CD4-positive, alpha-beta T cell (primary cell): Measurements from ENCODE around the gene PLCG2. TPM values are rescaled to one million over a fixed set of nuclear protein-coding genes. Genes with fewer than 3 reads are reported as not detected.

Experiments
- ATAC-seq: fragments of 200-7000 bp; cut with Tn5 transposase; one replicate; pipeline ENCODE4 v1.10.0; 2022; ENCODE audit warnings: mild to moderate bottlenecking; ENCODE audit not compliant: poor library complexity
- CTCF ChIA-PET: fragments of 350-600 bp; sonication (Branson Sonifier 250); formaldehyde crosslinking; loops from one replicate; lab custom pipeline; 2021; ENCODE audit warnings: antibody characterized with exemption, inconsistent platforms; lab: Charles Lee
- POLR2A ChIA-PET: fragments of 350-600 bp; sonication (Branson Sonifier 250); formaldehyde crosslinking; loops from one replicate; lab custom pipeline; 2021; ENCODE audit warnings: antibody characterized with exemption, inconsistent platforms; lab: Charles Lee
- DNase-seq, 14 experiments: peaks; one replicate each; pipeline ENCODE4 v3.0.0-alpha.2; 2013 to 2020; ENCODE audit warnings: mixed read lengths in 2 of 14
- H3K27ac ChIP-seq, 2 donors: one replicate each; pipeline versions ENCODE4 v1.5.1 to v1.7.0; 2013; ENCODE audit warnings: low read length in 2 of 2, low read depth in 1 of 2, mild to moderate bottlenecking in 1 of 2
- H3K27me3 ChIP-seq, 2 experiments: 1 replicate in 1 of 2; 2 replicates in 1 of 2; pipeline versions ENCODE4 v1.6.1 to v1.7.0; 2013; ENCODE audit warnings: low read length in 2 of 2, control low read depth in 1 of 2, mild to moderate bottlenecking in 1 of 2, moderate library complexity in 1 of 2; ENCODE audit not compliant: insufficient read depth in 2 of 2, control insufficient read depth in 1 of 2
- H3K36me3 ChIP-seq: one replicate; pipeline ENCODE4 v1.6.1; 2013; ENCODE audit warnings: low read length, control low read depth; ENCODE audit not compliant: insufficient read depth
- H3K4me1 ChIP-seq: one replicate; pipeline ENCODE4 v1.6.1; 2013; ENCODE audit warnings: low read length, control low read depth; ENCODE audit not compliant: insufficient read depth
- H3K4me3 ChIP-seq: one replicate; pipeline ENCODE4 v1.5.1; 2013; ENCODE audit warnings: mild to moderate bottlenecking, low read length, moderate library complexity
- H3K9me3 ChIP-seq, 2 experiments: 1 replicate in 1 of 2; 2 replicates in 1 of 2; pipeline versions ENCODE4 v1.6.1 to v1.7.0; 2013; ENCODE audit warnings: low read length in 2 of 2, mild to moderate bottlenecking in 2 of 2, control low read depth in 1 of 2, moderate library complexity in 1 of 2; ENCODE audit not compliant: control insufficient read depth in 1 of 2, insufficient read depth in 1 of 2
- H3K27ac Mint-ChIP-seq: one replicate; pipeline ENCODE4 v1.8.0; 2020; ENCODE audit warnings: mixed read lengths
- H3K27me3 Mint-ChIP-seq: one replicate; pipeline ENCODE4 v1.8.0; 2021; ENCODE audit warnings: mixed read lengths
- H3K36me3 Mint-ChIP-seq: one replicate; pipeline ENCODE4 v1.8.0; 2021; ENCODE audit warnings: low read depth, mixed read lengths
- H3K4me1 Mint-ChIP-seq: one replicate; pipeline ENCODE4 v1.8.0; 2021; ENCODE audit warnings: low read depth, mixed read lengths
- H3K4me3 Mint-ChIP-seq: one replicate; pipeline ENCODE4 v1.8.0; 2020; ENCODE audit warnings: mild to moderate bottlenecking, mixed read lengths
- H3K9me3 Mint-ChIP-seq: one replicate; pipeline ENCODE4 v1.8.0; 2020; ENCODE audit warnings: mixed read lengths
- intact Hi-C, 2 experiments: fragments of 100-400 bp; cut with DNase I in 1 of 2; cut with micrococcal nuclease in 1 of 2; formaldehyde crosslinking; loops; one replicate each; pipeline versions ENCODE4 v1.15.1 to v1.9.0; 2023 to 2025; cut with DNase I, micrococcal nuclease
- total RNA-seq, 174 experiments: library from RNA in 2 of 174; stranded (reverse) in 2 of 174; gene quantifications; one replicate each; pipeline ENCODE4 v1.2.3 and lab custom pipeline; 2021 to 2026
- TF ChIP-seq, protein P1 (sequence below): fragments of 200-600 bp; IDR thresholded peaks from one replicate; pipeline ENCODE4 v1.8.0; 2022; ENCODE audit warnings: antibody characterized with exemption, mild to moderate bottlenecking

PLCG2 gene
- total RNA-seq, 2 experiments from 2014 or later: 0.92 to 1.5 TPM

DNA sequence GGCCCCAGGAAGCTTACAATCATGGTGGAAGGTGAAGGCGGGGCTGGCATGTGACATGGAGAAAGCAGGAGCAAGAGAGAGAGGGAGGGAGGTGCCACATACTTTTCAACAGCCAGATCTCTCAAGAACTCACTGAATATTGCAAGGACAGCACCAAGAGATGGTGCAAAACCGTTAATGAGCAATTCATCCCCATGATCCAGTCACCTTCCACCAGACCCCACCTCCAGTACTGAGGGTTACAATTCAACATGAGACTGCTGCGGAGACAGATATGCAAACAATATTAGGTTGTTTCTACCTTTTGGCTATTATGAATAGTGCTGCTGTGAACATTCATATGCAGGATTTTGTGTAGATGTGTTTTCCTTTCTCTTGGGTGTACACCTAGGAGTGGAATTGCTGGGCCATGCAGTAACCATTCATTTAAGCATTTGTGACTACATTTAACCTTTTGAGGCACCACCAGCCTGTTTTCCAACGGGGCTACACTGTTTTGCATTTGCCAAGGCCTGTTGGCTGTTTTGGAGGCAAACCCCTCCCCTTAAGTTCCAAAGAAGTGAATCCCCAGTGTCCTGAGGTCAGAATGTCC lies 28.8 kb downstream of the PLCG2 start:
- H3K36me3 Mint-ChIP-seq: no peaks in the 10 kb centered on the region
- DNase-seq (no peak), ATAC-seq (no peak)
- H3K36me3 ChIP-seq: no peaks in the 10 kb centered on the region
- H3K4me3 Mint-ChIP-seq: no peak overlapping the region
- no peak overlapping the region for H3K4me3 ChIP-seq
- ChIA-PET POLR2A (no interaction called here), CTCF (no interaction called here)
- H3K27me3 Mint-ChIP-seq: no peaks in the 10 kb centered on the region
- intact Hi-C loops: no loop called here
- H3K4me1 Mint-ChIP-seq: no peaks in the 10 kb centered on the region
- H3K9me3 Mint-ChIP-seq: no peaks in the 10 kb centered on the region
- no peak overlapping the region for H3K27ac Mint-ChIP-seq
- H3K9me3 ChIP-seq: no peaks in the 10 kb centered on the region
- no peaks in the 10 kb centered on the region for H3K27me3 ChIP-seq
- H3K4me1 ChIP-seq: no peaks in the 10 kb centered on the region
- no peak overlapping the region for H3K27ac ChIP-seq
- TF ChIP-seq, protein P1, sequence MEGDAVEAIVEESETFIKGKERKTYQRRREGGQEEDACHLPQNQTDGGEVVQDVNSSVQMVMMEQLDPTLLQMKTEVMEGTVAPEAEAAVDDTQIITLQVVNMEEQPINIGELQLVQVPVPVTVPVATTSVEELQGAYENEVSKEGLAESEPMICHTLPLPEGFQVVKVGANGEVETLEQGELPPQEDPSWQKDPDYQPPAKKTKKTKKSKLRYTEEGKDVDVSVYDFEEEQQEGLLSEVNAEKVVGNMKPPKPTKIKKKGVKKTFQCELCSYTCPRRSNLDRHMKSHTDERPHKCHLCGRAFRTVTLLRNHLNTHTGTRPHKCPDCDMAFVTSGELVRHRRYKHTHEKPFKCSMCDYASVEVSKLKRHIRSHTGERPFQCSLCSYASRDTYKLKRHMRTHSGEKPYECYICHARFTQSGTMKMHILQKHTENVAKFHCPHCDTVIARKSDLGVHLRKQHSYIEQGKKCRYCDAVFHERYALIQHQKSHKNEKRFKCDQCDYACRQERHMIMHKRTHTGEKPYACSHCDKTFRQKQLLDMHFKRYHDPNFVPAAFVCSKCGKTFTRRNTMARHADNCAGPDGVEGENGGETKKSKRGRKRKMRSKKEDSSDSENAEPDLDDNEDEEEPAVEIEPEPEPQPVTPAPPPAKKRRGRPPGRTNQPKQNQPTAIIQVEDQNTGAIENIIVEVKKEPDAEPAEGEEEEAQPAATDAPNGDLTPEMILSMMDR: no peak

DNA sequence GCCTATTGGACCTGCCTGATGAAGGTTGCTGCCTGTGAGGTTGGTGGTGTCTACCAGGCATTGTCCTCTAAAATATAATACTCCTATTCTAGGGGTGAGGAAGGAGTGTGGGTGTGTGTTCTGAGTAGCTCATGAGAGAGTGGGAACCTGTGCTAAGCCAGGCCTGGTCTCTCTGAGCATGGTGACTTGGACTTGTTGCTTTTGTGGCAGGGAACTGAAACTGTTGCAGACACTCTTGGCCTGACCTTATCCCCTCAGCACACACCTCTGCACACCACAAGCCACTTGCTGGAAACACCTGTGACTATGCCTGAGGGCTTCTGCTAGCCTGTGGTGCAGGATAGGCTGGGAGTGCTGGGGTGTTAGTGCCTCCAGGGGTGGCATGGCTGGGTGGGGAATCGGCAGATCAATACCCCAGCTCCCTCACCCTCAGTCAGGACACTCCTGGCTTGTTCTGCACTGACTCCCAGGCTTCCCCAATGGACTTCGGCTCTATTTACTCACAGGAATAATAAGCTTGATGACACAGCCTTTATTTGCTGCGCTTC lies 29.9 kb downstream of the PLCG2 start:
- no peaks in the 10 kb centered on the region for H3K4me1 ChIP-seq
- H3K4me1 Mint-ChIP-seq: no peaks in the 10 kb centered on the region
- no peak for ATAC-seq
- H3K4me3 ChIP-seq: no peak overlapping the region
- DNase-seq: peak in 1 of 14 experiments; percentile 41
- ChIA-PET POLR2A (no interaction called here), CTCF (no interaction called here)
- H3K9me3 Mint-ChIP-seq: no peaks in the 10 kb centered on the region
- no peaks in the 10 kb centered on the region for H3K9me3 ChIP-seq
- no peak overlapping the region for H3K27ac ChIP-seq
- intact Hi-C loops: no loop called here
- no peaks in the 10 kb centered on the region for H3K36me3 Mint-ChIP-seq
- TF ChIP-seq, protein P1: no peak
- peaks cover 4% of the 10 kb centered on the region for H3K27me3 Mint-ChIP-seq
- no peaks in the 10 kb centered on the region for H3K27me3 ChIP-seq
- no peaks in the 10 kb centered on the region for H3K36me3 ChIP-seq
- no peak overlapping the region for H3K27ac Mint-ChIP-seq
- H3K4me3 Mint-ChIP-seq: no peak overlapping the region

DNA sequence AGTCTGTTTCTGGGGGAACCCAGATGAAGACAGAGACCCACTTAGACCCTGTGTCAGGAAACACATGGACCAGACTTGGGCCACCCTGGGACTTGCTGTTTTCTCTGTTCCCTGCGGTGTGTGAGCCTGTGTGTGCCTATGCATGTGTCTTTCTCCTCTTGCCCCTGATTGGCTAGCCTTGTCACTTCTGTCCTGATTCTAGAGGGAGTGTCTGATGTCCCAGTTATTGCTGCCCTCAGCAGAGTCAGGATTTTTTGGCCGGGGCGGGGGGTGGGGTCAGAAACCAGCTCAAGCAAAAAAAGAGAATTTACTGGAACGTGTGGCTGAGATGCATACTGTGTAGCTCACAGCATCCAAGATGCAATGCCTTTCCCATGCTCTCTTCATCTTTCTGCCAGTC lies 30.5 kb downstream of the PLCG2 start:
- no peaks in the 10 kb centered on the region for H3K9me3 ChIP-seq
- no peaks in the 10 kb centered on the region for H3K4me1 Mint-ChIP-seq
- no peak overlapping the region for H3K27ac ChIP-seq
- no peak overlapping the region for H3K27ac Mint-ChIP-seq
- no peaks in the 10 kb centered on the region for H3K36me3 Mint-ChIP-seq
- POLR2A ChIA-PET: no interaction called here
- no peaks in the 10 kb centered on the region for H3K9me3 Mint-ChIP-seq
- no peaks in the 10 kb centered on the region for H3K27me3 ChIP-seq
- TF ChIP-seq, protein P1: no peak
- H3K27me3 Mint-ChIP-seq: peaks cover 6% of the 10 kb centered on the region
- DNase-seq (no peak), ATAC-seq (no peak)
- no peak overlapping the region for H3K4me3 ChIP-seq
- no peaks in the 10 kb centered on the region for H3K4me1 ChIP-seq
- no peak overlapping the region for H3K4me3 Mint-ChIP-seq
- CTCF ChIA-PET: no interaction called here
- intact Hi-C loops: no loop called here
- H3K36me3 ChIP-seq: no peaks in the 10 kb centered on the region
